PC-9 (cell line): ENCODE data around the gene ZNF282. TPM values are rescaled to one million over a fixed set of nuclear protein-coding genes. Genes with fewer than 3 reads are reported as not detected.

ENCODE experiments used
- BruUV-seq: library from RNA; stranded (reverse); fragments of 400-500 nt; replicated peaks from 2 replicates; lab custom pipeline; 2021; lab: Mats Ljungman, UMichigan
- CTCF ChIA-PET: fragments of 300-600 bp; sonication (Branson Sonifier 250); formaldehyde crosslinking; loops from one replicate; lab custom pipeline; 2022; ENCODE audit warnings: antibody characterized with exemption; lab: Charles Lee
- POLR2A ChIA-PET: fragments of 300-600 bp; sonication (Branson Sonifier 250); formaldehyde crosslinking; loops from one replicate; lab custom pipeline; 2022; ENCODE audit warnings: antibody characterized with exemption; ENCODE audit not compliant: unreplicated experiment; lab: Charles Lee
- DNase-seq, 2 experiments: peaks; one replicate each; pipeline versions ENCODE4 v3.0.0 to v3.0.0-alpha.2; 2015 to 2022; ENCODE audit warnings: mixed read lengths in 1 of 2
- H2AFZ ChIP-seq: fragments of 200-600 bp; sonication (generic); 2 replicates; pipeline ENCODE4 v1.8.1; 2017; ENCODE audit warnings: antibody characterized with exemption
- H3F3A ChIP-seq: fragments of 200-600 bp; sonication (generic); 2 replicates; pipeline ENCODE4 v1.8.1; 2017; ENCODE audit warnings: antibody characterized with exemption, mild to moderate bottlenecking, low read depth; ENCODE audit not compliant: insufficient read depth
- H3K27ac ChIP-seq: fragments of 200-600 bp; sonication (generic); 2 replicates; pipeline ENCODE4 v1.6.1; 2016; ENCODE audit warnings: mixed run types
- H3K27me3 ChIP-seq: fragments of 200-600 bp; sonication (generic); 2 replicates; pipeline ENCODE4 v1.6.1; 2016; ENCODE audit warnings: low read depth, mixed run types; ENCODE audit not compliant: insufficient read depth
- H3K36me3 ChIP-seq: fragments of 200-600 bp; sonication (generic); 2 replicates; pipeline ENCODE4 v1.6.1; 2016; ENCODE audit warnings: low read depth, mixed run types
- H3K4me1 ChIP-seq: fragments of 200-600 bp; sonication (generic); replicated peaks from 2 replicates; pipeline ENCODE4 v1.6.1; 2016; ENCODE audit warnings: mixed run types; ENCODE audit not compliant: insufficient read depth
- H3K4me2 ChIP-seq: fragments of 200-600 bp; sonication (generic); 2 replicates; pipeline ENCODE4 v1.6.1; 2017; ENCODE audit warnings: mixed run types
- H3K4me3 ChIP-seq: fragments of 200-600 bp; sonication (generic); 2 replicates; pipeline ENCODE4 v1.6.1; 2016; ENCODE audit warnings: mixed run types
- H3K79me2 ChIP-seq: fragments of 200-600 bp; sonication (generic); 2 replicates; pipeline ENCODE4 v1.6.1; 2017; ENCODE audit warnings: low read depth, mixed run types
- H3K9me2 ChIP-seq: fragments of 200-600 bp; sonication (generic); 2 replicates; pipeline ENCODE4 v1.8.1; 2017; ENCODE audit warnings: mild to moderate bottlenecking; ENCODE audit not compliant: insufficient read depth
- H3K9me3 ChIP-seq: fragments of 200-600 bp; sonication (generic); 2 replicates; pipeline ENCODE4 v1.8.1; 2016; ENCODE audit warnings: low read depth; ENCODE audit not compliant: insufficient read depth
- H4K20me1 ChIP-seq: fragments of 200-600 bp; sonication (generic); 2 replicates; pipeline ENCODE4 v1.8.1; 2017; ENCODE audit not compliant: insufficient read depth
- EZH2 ChIP-seq: fragments of 200-600 bp; sonication (generic); IDR thresholded peaks from 2 replicates; pipeline ENCODE4 v1.8.0; 2017; ENCODE audit warnings: antibody characterized with exemption, low read depth
- intact Hi-C: fragments of 100-400 bp; cut with micrococcal nuclease; formaldehyde crosslinking; loops from one replicate; pipeline ENCODE4 v1.10.0; 2022; ENCODE audit not compliant: unreplicated experiment
- total RNA-seq: library from RNA; stranded (reverse); gene quantifications from 2 replicates; pipeline ENCODE4 v1.2.3, GENCODE V29; 2021
- TF ChIP-seq, protein P1 (sequence below): fragments of 200-600 bp; sonication (generic); conservative IDR thresholded peaks from 2 replicates; pipeline ENCODE4 v1.6.1; 2017; ENCODE audit warnings: mixed run types, antibody characterized with exemption, mild to moderate bottlenecking, moderate library complexity

ZNF282 gene
- total RNA-seq, 1 experiment from 2014 or later, result 35.9 TPM

- H3K79me2 ChIP-seq, result peaks cover 61% of the 10 kb centered on the region
- H3K4me1 ChIP-seq, result peaks cover 30% of the 10 kb centered on the region
- intact Hi-C loops, result no loop called here
- BruUV-seq, result no TSS peak
- no peak overlapping the region for H3K4me3 ChIP-seq
- CTCF ChIA-PET, result interaction anchor here (0.8 kb wide), 1 partner anchor 294 kb away, joined by 19 read pairs; no protein-coding TSS in a partner anchor
- H3K9me3 ChIP-seq, result no peaks in the 10 kb centered on the region
- no peak overlapping the region for H2AFZ ChIP-seq
- no peak overlapping the region for H3K27ac ChIP-seq
- H4K20me1 ChIP-seq, result 0 out of 2 replicates have a peak, but pooled peaks cover 5% of the 10 kb centered on the region
- no peak overlapping the region for H3K4me2 ChIP-seq
- H3K9me2 ChIP-seq, result no peaks in the 10 kb centered on the region
- peaks cover 64% of the 10 kb centered on the region for H3K36me3 ChIP-seq
- TF ChIP-seq, protein P1, sequence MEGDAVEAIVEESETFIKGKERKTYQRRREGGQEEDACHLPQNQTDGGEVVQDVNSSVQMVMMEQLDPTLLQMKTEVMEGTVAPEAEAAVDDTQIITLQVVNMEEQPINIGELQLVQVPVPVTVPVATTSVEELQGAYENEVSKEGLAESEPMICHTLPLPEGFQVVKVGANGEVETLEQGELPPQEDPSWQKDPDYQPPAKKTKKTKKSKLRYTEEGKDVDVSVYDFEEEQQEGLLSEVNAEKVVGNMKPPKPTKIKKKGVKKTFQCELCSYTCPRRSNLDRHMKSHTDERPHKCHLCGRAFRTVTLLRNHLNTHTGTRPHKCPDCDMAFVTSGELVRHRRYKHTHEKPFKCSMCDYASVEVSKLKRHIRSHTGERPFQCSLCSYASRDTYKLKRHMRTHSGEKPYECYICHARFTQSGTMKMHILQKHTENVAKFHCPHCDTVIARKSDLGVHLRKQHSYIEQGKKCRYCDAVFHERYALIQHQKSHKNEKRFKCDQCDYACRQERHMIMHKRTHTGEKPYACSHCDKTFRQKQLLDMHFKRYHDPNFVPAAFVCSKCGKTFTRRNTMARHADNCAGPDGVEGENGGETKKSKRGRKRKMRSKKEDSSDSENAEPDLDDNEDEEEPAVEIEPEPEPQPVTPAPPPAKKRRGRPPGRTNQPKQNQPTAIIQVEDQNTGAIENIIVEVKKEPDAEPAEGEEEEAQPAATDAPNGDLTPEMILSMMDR, result no peak
- no peak for TF ChIP-seq EZH2
- POLR2A ChIA-PET, result no interaction called here
- no peak for DNase-seq
- peaks cover 24% of the 10 kb centered on the region for H3F3A ChIP-seq
- H3K27me3 ChIP-seq, result no peaks in the 10 kb centered on the region
Measured at GRCh38 chr7:149202831-149203231, 7.5 kb downstream of the ZNF282 start.

DNA sequence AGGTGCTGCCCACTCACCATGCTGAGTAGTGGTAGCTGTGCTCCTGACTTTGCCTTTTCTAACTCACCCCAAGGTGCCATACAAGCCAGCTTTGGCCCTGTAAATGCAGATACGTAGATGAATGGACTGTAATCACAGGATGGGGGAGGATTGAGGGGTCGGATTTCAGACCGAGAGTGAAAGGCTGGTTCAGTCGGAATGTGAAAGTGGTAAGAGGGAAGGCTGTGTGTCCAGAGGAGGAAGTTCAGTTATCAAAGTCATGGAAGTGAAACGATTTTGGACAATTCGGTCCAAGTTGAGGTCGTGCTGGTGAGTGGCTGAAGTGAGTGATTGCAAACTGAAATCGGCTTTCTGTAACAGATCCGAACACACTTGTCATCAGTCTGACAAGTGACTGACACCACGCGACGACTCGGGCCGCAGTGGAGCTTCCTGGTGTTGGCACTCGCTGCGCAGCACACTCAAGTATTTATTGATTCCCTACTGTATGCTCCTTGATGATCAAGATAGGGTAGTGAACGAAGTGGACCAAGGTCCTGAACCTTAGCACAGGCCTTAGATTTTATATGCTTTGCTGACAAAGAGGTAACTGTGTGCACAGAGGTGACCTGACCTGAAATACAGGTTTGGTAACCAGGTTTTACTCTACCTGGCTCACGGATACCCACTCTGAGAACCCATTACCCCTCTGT, 10.5 kb downstream of the ZNF282 start:
- CTCF ChIA-PET, result no interaction called here
- peak overlapping the region; percentile 81 for H3K4me2 ChIP-seq
- no TSS peak for BruUV-seq
- intact Hi-C loops, result no loop called here
- H3K36me3 ChIP-seq, result peaks cover 67% of the 10 kb centered on the region
- peaks cover 36% of the 10 kb centered on the region for H3F3A ChIP-seq
- POLR2A ChIA-PET, result no interaction called here
- H3K27me3 ChIP-seq, result no peaks in the 10 kb centered on the region
- peaks cover 37% of the 10 kb centered on the region for H3K79me2 ChIP-seq
- DNase-seq, result peak; percentile 48 to 89
- H3K4me1 ChIP-seq, result peaks cover 29% of the 10 kb centered on the region
- no peaks in the 10 kb centered on the region for H3K9me3 ChIP-seq
- no peak for TF ChIP-seq EZH2
- TF ChIP-seq, protein P1, result no peak
- H2AFZ ChIP-seq, result no peak overlapping the region
- H3K9me2 ChIP-seq, result no peaks in the 10 kb centered on the region
- peak overlapping the region; percentile 45 for H3K4me3 ChIP-seq
- peak overlapping the region; percentile 82 for H3K27ac ChIP-seq
- no peaks in the 10 kb centered on the region for H4K20me1 ChIP-seq

- BruUV-seq, result no TSS peak
- no peaks in the 10 kb centered on the region for H4K20me1 ChIP-seq
- POLR2A ChIA-PET, result no interaction called here
- H3K79me2 ChIP-seq, result peaks cover 30% of the 10 kb centered on the region
- TF ChIP-seq, protein P1, result no peak
- TF ChIP-seq EZH2, result no peak
- H3F3A ChIP-seq, result peaks cover 32% of the 10 kb centered on the region
- H3K4me3 ChIP-seq, result no peak overlapping the region
- no peak overlapping the region for H2AFZ ChIP-seq
- intact Hi-C loops, result no loop called here
- H3K27ac ChIP-seq, result no peak overlapping the region
- no peaks in the 10 kb centered on the region for H3K27me3 ChIP-seq
- no peaks in the 10 kb centered on the region for H3K9me2 ChIP-seq
- DNase-seq, result no peak
- H3K36me3 ChIP-seq, result peaks cover 65% of the 10 kb centered on the region
- CTCF ChIA-PET, result interaction anchor here (0.5 kb wide), 1 partner anchor 173 kb away, joined by 3 read pairs; no protein-coding TSS in a partner anchor
- no peak overlapping the region for H3K4me2 ChIP-seq
- peaks cover 29% of the 10 kb centered on the region for H3K4me1 ChIP-seq
- H3K9me3 ChIP-seq, result no peaks in the 10 kb centered on the region
Measured at GRCh38 chr7:149207324-149208035, 12.1 kb downstream of the ZNF282 start.
